Activated naive CD8-positive, alpha-beta T cell treated with anti-CD3 and anti-CD28 coated beads, Interleukin-2, amount 50 U/mL, for 16 hours (primary cell): Measurements from ENCODE around the gene CD9.
"Not testable (repeated sequence)": the region's sequence is repeated elsewhere in the genome, so short reads cannot be mapped to it uniquely, and the experiment has no call there.

Experiments
- DNase-seq: peaks from one replicate; pipeline ENCODE4 v3.0.0-alpha.2; 2020; ENCODE audit warnings: low read depth, low spot score

The CD9 gene

DNA sequence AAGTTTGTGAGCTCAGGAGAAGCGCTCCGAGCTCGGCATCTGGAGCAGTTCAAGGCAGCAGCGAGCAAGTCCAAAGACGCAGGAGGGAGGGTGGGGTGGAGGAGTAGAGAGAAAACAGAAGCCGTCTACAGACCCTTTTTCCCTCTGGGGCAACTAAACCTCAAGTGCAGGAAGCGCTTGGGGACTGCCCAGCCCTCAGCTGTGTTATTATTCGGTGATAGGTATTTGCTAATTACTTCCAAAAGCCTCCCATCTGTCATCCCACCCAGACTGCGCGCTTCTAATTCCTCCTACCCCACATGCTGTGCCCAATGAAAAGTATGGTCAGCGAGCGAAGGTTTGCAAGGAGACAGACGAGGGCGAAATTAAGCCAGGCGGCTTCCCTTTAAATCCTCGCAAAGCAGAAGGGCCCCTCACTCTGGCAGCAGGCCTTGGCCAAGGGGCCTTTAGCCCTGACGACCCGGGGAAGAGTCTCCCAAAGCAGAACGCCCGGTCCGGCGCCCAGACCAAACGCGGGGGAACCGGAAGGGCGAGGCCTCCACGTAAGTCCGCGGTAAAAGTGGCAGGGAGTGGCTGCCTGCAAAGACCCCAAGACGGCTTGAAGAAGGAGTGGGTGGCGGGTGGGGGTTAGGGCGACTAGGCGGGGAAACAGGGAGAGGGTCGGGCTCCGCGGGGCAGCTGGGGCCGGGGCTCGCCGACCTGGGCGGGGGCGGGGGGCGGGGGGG is 507 bp upstream of the CD9 start:
- no peak for DNase-seq

GRCh38 chr12:6201213-6201608 is 1.0 kb downstream of the CD9 start:
- DNase-seq: no peak

- no peak for DNase-seq
Observed at GRCh38 chr12:6201826-6202225, 1.6 kb downstream of the CD9 start.

DNA sequence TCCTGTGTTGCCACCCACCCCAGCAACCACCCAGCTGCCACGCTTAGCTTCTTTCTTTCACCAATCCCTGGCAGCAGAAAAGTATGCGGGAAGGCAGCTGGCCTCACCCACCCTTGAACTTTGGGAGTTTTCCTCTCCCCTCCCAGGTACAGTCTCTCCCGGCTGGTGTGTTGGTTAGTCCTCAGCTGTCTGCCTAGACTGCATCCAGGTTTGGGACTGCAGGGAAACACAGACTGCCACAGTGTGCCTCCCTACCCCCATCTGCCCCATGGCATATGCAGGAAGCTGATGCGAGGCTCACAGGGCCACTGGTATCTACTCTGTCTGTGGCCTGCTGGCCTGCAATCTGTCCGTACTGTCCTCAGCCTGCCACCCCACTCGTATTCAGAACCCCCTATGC is 2.1 kb downstream of the CD9 start:
- DNase-seq: no peak

DNA sequence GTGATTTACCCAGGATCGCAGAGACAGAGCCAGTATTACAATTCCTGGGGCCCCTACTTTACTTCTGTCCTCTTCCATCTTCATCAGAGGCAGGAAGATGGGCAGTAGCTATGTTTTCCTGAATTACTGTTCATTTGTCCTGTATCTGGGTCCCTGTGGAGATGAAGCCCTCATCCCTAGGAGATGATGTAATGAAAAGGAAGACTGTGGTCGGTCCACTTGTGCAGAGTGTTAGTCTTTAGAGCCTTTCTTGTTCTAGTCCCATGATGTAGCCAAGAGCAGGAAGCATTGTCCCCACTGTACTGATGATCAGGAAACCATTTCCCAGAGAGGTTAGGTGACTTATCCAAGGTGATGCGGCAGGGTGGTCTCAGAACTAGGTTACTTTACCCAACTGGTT is 2.6 kb downstream of the CD9 start:
- no peak for DNase-seq

- DNase-seq: no peak
Observed at GRCh38 chr12:6203601-6204000, 3.4 kb downstream of the CD9 start.

- no peak for DNase-seq
Observed at GRCh38 chr12:6204533-6205143, 4.4 kb downstream of the CD9 start.

- no peak for DNase-seq
Observed at GRCh38 chr12:6205144-6205539, 4.9 kb downstream of the CD9 start.

GRCh38 chr12:6205761-6206160 is 5.6 kb downstream of the CD9 start:
- DNase-seq: no peak

GRCh38 chr12:6206327-6206726 is 6.1 kb downstream of the CD9 start:
- no peak for DNase-seq

GRCh38 chr12:6207259-6207925 is 7.2 kb downstream of the CD9 start:
- DNase-seq: no peak

GRCh38 chr12:6208130-6208529 is 7.9 kb downstream of the CD9 start:
- DNase-seq: no peak

DNA sequence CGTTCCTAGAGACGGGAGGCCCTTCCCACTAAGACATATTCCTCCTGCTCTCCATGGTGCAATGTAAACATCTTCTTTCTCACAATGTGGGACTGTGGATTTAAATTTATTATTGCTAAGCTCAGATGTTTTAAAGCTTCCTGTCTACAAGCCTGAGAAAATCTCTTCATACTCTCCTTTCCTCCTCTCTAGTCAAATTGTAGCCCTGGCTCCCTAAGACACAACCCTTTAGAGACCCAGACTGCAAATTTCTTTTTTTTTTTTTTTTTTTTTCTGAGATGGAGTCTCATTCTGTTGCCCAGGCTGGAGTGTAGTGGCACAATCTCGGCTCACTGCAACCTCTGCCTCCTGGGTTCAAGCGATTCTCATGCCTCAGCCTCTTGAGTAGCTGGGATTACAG is 9.2 kb downstream of the CD9 start:
- DNase-seq: not testable (repeated sequence)

- DNase-seq: no peak
Observed at GRCh38 chr12:6211421-6211869, 11.2 kb downstream of the CD9 start.

GRCh38 chr12:6212086-6212485 is 11.9 kb downstream of the CD9 start:
- DNase-seq: no peak

- no peak for DNase-seq
Observed at GRCh38 chr12:6213969-6214368, 13.8 kb downstream of the CD9 start.

DNA sequence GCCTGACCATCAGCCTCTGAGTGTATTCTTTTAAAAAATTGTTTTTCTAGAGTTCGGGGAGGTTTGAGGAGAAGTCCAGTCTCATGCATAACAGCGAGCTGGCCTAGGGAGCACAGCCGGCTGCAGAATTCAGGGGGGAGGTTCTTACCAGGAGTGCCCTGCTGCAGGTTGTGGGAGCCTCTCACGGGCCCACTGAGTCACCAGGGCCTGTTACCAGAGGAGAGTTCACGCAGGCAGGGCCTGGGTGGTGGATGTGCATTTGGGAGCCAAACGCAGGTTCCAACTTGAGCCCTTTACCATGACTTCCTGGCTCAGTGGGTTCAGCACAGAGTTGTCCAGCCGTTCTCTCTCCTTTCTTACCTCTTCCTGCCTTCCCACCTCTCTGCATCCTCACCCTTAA is 14.4 kb downstream of the CD9 start:
- DNase-seq: no peak

DNA sequence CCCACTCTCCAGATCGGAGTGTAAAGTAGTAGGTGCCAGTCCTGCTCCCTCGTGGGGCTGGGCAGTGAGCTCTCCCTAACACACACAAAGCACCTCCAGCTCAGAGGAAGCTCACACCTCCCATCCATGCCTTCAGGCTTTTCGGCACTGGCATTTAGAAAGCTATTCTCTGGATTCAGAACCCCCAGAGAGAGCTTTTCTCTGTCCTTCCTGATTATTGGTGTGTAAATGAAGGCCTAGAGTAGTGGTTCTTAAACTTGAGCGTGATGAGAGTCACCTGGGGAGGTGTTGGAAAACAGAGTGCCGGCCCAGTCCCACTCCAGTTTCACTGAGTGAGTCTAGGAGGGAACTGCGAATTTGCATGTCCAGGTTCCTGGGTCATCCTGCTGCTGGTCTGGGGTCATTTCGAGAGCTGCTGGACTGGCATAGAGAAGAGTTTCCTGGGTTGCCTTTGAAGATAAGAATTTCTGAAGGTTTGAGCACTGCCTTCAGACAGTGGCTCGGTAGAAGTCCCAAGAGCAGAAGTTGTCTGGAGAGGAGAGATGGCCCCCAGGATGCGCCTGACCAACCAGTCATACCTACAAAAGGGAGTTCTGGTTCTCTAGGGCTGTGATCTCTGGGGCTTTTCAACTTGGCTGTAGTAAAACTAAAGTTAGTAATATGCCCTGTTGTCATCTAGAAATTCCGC is 15.1 kb downstream of the CD9 start:
- DNase-seq: no peak

GRCh38 chr12:6215932-6216494 is 15.8 kb downstream of the CD9 start:
- DNase-seq: no peak

- DNase-seq: no peak
Observed at GRCh38 chr12:6216581-6216980, 16.4 kb downstream of the CD9 start.

DNA sequence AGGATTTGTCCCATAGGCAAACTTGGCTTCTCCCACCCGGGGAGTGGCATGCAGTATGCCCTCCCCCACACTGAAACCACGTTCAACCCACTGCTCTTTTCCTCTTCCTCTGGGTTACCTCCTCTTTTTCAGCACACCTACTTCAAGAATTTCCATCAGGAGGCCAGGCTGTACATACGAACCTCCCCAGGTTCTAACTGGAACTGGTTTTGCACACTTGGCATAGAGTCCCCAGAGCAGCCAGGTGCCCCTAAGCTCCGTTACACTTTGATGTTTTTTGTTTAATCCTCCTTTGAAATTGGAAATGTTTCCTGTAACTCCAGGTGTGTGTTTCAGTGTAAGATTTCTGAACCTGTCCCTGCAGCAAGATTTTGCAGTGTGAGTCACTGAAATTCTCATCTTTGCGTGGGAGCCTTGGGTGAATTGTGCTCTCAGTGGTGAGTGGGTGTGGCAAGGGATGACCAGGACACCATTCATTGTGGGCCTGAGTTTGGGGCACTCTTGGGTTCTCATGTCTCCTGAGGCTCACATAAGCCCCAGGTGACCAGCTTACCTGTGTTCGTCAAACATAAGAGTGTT is 18.2 kb downstream of the CD9 start:
- no peak for DNase-seq

DNA sequence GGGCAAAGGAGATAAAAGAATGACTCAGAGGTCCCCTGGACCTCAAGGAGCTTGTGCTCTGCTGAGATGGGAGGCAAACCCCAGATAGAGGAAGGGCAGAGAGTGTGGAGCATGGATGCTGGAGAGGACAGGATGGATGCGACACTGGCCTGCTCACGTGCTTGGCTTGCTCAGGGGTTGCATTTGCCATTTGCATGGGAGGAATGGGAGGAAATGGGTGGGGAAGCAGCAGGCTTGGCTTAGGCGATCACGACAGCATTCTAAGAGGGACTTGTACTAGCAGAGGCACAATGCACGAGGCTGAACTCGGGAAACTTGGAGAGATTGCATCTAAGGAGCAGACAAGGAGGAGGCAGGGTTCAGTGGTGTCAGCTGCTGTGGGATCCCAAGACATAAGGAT is 19.8 kb downstream of the CD9 start:
- no peak for DNase-seq
